GM10266 (cell line): ENCODE results near the gene GTF2F2.

ENCODE experiments used
- DNase-seq: peaks from one replicate; pipeline ENCODE4 v3.0.0; 2012; ENCODE audit errors: extremely low spot score
- CTCF ChIP-seq: IDR thresholded peaks from 2 replicates; pipeline ENCODE4 v1.5.1; 2012; ENCODE audit warnings: mild to moderate bottlenecking, low read depth; ENCODE audit not compliant: control insufficient read depth, insufficient read depth; ENCODE audit errors: missing control alignments

The GTF2F2 gene

GRCh38 chr13:45216193-45216592 lies 95.9 kb downstream of the GTF2F2 start:
- DNase-seq, result no peak
- TF ChIP-seq CTCF, result no peak

- no peak for DNase-seq
Measured at GRCh38 chr13:45218689-45219088, 98.4 kb downstream of the GTF2F2 start.

DNA sequence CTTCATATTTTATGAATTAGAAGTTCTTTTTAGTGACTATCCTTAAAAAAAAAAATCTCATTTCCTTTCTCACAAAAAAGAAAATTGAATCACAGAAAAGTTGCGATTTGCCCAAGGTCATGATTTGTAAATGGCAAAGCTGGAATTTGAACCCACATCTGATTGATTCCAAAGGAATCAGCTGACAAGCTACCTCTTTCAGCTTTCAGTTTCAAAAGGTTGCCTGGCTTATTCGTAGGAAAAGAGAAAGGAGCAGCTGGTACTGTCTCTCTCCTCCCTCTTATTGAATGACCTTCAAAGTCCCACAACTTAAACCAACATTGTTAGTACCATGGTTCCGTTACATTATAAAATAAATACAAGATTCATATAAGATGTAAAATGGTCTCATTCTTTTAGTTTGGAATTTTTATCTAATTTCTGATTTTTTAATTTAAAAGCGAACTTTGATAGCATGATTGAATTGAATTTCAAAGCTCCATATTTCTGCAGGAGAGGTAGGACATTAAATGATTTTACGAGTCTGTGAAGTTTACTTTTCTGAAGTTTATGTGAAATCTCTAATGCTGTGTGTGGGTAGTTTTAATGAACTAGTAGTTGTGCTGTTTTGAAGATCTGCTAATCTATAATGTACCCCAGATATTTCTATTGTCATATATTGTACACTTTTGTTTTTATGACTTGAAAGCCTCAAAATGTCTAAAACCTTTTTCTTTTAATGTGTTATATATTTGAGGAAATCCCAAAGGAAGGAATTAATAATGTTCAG lies 99.0 kb downstream of the GTF2F2 start:
- no peak for DNase-seq
- TF ChIP-seq CTCF, result no peak

More at GRCh38 chr13:45218689-45219088, 98.4 kb downstream of the GTF2F2 start:
- no peak for TF ChIP-seq CTCF

DNA sequence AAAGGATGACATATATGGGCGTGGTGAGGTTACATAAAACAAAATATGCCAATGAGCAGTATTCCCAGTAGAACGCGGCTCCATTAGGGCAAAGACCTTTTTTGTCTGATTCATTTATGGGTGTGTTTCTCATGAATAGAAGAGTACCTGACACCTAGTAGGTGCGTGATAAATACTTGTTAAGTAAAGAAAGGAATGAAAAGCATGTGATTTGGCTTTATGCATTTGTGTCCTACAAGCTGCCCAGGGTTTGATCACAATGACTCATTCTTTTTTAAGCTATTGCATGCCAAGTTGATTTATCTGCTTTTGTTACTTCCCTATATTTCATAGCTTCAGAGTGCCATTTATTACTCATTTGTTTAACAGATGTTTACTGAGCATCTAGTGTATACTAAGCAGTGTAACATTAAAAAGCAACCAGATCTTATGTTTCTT lies 99.6 kb downstream of the GTF2F2 start:
- no peak for DNase-seq
- no peak for TF ChIP-seq CTCF

DNA sequence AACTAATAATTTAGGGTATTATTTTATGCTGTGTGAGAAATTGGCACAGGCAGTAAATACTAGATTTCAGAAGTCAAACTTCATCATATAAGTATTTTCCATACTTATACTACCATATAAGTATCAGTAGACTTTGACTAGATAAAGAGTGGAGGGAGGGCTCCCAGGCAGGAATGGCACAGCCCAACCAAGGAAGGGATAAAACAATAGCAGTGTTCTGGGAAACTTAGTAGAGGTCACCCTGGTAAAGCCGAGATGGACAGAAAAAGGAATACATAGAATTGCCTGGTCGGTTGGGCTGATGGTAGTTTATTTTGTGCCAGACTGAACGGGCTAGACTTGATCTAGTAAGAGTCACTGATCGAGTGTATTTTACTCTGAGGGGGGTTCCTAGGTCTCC lies 100.1 kb downstream of the GTF2F2 start:
- no peak for TF ChIP-seq CTCF
- DNase-seq, result no peak

DNA sequence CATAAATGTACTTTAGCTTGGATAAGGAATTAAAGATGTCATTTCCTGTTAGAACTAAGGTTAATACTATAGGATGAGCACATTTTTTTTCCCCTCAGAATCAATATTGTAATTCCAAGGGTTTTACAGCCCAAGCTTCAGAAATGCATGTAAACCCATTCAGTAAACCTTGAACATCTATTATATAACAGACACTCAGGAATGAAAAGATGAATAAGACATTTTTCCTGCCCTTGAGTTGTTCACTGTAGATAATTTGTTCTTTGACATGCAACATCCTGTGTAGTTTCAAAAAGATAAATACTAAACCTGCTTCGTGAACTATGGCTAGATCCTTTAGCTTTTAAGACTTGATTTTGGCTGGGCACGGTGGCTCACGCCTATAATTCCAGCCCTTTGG lies 102.2 kb downstream of the GTF2F2 start:
- no peak for TF ChIP-seq CTCF
- DNase-seq, result no peak

GRCh38 chr13:45222919-45223318 lies 102.6 kb downstream of the GTF2F2 start:
- no peak for DNase-seq
- no peak for TF ChIP-seq CTCF
